Measurements from ENCODE around the gene MTFR1L.

DNA sequence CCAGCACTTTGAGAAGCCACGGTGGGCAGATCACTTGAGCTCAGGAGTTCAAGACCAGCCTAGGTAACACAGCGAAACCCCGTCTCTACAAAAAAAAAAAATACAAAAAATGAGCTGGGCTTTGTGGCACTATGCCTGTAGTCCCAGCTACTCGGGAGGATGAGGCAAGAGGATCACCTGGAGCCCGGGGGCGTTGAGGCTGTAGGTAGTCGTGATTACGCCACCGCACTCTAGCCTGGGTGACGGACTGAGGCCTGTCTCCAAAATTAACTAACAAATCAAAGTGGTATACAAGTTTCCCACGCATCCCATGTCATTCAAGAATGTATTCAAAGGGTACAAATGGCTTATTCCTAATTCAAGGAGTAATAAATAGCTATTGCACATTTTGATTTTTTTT lies 37.1 kb downstream of the MTFR1L start:
- no peak for TF ChIP-seq POLR2A (IDR thresholded peaks at IDR 0.05)
- TF ChIP-seq, protein P1, sequence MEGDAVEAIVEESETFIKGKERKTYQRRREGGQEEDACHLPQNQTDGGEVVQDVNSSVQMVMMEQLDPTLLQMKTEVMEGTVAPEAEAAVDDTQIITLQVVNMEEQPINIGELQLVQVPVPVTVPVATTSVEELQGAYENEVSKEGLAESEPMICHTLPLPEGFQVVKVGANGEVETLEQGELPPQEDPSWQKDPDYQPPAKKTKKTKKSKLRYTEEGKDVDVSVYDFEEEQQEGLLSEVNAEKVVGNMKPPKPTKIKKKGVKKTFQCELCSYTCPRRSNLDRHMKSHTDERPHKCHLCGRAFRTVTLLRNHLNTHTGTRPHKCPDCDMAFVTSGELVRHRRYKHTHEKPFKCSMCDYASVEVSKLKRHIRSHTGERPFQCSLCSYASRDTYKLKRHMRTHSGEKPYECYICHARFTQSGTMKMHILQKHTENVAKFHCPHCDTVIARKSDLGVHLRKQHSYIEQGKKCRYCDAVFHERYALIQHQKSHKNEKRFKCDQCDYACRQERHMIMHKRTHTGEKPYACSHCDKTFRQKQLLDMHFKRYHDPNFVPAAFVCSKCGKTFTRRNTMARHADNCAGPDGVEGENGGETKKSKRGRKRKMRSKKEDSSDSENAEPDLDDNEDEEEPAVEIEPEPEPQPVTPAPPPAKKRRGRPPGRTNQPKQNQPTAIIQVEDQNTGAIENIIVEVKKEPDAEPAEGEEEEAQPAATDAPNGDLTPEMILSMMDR (IDR thresholded peaks at IDR 0.05): no peak
- TF ChIP-seq POLR2AphosphoS5 (IDR thresholded peaks at IDR 0.05): no peak
- TF ChIP-seq EP300 (IDR thresholded peaks at IDR 0.05; ENCODE audit: low read depth): no peak

Data from transverse colon (tissue), 4 donors.